Ishikawa (cell line): ENCODE results near the gene IFI27L2.

ENCODE experiments used
- CREB1 ChIP-seq: IDR thresholded peaks from 2 replicates; pipeline ENCODE4 v1.6.1; 2012; ENCODE audit warnings: low read depth
- EP300 ChIP-seq: IDR thresholded peaks from 2 replicates; pipeline ENCODE4 v1.6.1; 2012; ENCODE audit warnings: borderline replicate concordance
- FOXM1 ChIP-seq: IDR thresholded peaks from 2 replicates; pipeline ENCODE4 v1.6.1; 2012; ENCODE audit warnings: low read depth, borderline replicate concordance
- NFIC ChIP-seq: IDR thresholded peaks from 2 replicates; pipeline ENCODE4 v1.6.1; 2012
- TAF1 ChIP-seq: IDR thresholded peaks from 2 replicates; pipeline ENCODE4 v1.6.1; 2012; ENCODE audit warnings: low read depth, mild to moderate bottlenecking
- TCF12 ChIP-seq: IDR thresholded peaks from 2 replicates; pipeline ENCODE4 v1.6.1; 2012; ENCODE audit warnings: low read depth
- YY1 ChIP-seq: IDR thresholded peaks from 2 replicates; pipeline ENCODE4 v1.6.1; 2012; ENCODE audit warnings: low read depth
- TF ChIP-seq, protein P1 (sequence below): IDR thresholded peaks from 2 replicates; pipeline ENCODE4 v1.6.1; 2012
- TF ChIP-seq, protein P2 (sequence below): IDR thresholded peaks from 2 replicates; pipeline ENCODE4 v1.6.1; 2012

DNA sequence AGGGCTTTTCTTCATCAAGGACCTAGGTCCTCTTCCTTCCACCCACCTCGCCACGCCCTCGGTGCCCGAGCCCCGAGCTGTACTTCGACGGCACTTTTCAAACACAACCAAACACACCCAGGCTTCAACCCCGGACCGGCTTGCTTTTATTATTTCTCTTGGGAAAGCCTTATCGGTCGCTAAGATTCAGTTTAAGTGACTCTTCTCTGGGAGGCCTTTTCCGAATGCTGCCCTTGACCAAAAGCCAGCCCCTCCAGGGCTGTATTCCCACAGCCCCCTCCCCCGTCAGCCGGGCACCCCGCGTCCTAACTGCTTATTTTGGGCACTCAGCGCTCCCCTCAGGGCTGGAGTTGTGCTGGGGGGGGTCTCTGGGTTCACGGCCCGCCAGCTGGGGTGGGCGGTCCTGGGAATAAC is 44.1 kb upstream of the IFI27L2 start:
- TF ChIP-seq YY1 (no peak), EP300 (no peak), TAF1 (peak; percentile 8; the same call in 1 of the 2 replicates), FOXM1 (no peak), NFIC (no peak), TCF12 (no peak), CREB1 (no peak)
- TF ChIP-seq, protein P1, sequence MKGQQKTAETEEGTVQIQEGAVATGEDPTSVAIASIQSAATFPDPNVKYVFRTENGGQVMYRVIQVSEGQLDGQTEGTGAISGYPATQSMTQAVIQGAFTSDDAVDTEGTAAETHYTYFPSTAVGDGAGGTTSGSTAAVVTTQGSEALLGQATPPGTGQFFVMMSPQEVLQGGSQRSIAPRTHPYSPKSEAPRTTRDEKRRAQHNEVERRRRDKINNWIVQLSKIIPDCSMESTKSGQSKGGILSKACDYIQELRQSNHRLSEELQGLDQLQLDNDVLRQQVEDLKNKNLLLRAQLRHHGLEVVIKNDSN: no peak
- TF ChIP-seq, protein P2, sequence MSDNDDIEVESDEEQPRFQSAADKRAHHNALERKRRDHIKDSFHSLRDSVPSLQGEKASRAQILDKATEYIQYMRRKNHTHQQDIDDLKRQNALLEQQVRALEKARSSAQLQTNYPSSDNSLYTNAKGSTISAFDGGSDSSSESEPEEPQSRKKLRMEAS: 0 out of 2 replicates have a peak, but pooled peaks have one; percentile 16
